ENCODE measurements around the gene EPS8. TPM values are rescaled to one million over a fixed set of nuclear protein-coding genes. Genes with fewer than 3 reads are reported as not detected.

EPS8 gene
- total RNA-seq, 1 experiment from 2014 or later: 32.0 TPM

DNA sequence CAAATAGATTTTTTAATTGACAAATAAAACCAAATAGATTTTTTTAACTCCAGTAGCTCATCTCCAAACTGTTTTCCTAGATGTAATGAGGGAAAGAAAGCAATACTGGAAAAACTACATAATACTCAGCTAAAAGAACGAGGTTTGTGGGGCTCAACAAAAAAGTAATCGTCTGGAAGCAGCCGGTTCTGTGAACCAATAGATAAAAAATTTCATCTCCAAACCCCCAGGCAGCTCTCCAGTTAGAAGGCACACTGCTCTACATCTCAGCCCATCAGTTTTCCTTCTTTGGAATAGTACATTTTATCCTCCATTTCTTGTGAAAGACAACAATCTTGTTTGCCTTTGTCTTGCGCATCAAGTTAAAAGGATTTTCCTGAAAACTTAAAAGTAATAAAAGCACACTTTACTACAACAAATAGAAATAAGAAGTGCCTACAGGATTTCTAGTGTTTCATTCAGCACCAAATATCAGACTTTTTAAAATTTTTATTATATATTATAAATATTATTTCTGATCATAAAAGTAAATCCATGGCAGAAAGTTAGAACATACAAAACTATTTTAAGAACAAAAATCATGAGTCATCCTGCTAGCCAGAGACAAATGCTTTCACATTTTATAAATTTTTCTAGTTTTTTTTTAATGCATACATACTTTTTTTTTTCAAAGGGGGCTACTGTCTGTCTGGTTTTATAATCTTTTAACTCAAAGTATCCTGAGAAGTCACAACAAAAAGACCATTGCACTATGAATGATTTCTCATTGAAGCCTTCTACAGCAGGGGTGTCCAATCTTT lies 67.7 kb downstream of the EPS8 start:
- Histone ChIP-seq H3K27ac (ENCODE audit: low read length) (no peak overlapping the region), H3K4me1 (ENCODE audit: control insufficient read depth, insufficient read depth, low read length) (no peaks in the 10 kb centered on the region), H3K36me3 (ENCODE audit: control insufficient read depth, insufficient read depth, low read length) (no peaks in the 10 kb centered on the region), H3K27me3 (ENCODE audit: control insufficient read depth, insufficient read depth, low read length) (no peaks in the 10 kb centered on the region), H3K9me3 (ENCODE audit: control insufficient read depth, insufficient read depth, low read depth, low read length) (no peaks in the 10 kb centered on the region), H3K4me3 (ENCODE audit: low read depth in 2 of 2, low read length in 2 of 2) (no peak overlapping the region)
- ATAC-seq (no peak), DNase-seq (ENCODE audit: low read depth, low spot score) (no peak)
- TF ChIP-seq, protein P1, sequence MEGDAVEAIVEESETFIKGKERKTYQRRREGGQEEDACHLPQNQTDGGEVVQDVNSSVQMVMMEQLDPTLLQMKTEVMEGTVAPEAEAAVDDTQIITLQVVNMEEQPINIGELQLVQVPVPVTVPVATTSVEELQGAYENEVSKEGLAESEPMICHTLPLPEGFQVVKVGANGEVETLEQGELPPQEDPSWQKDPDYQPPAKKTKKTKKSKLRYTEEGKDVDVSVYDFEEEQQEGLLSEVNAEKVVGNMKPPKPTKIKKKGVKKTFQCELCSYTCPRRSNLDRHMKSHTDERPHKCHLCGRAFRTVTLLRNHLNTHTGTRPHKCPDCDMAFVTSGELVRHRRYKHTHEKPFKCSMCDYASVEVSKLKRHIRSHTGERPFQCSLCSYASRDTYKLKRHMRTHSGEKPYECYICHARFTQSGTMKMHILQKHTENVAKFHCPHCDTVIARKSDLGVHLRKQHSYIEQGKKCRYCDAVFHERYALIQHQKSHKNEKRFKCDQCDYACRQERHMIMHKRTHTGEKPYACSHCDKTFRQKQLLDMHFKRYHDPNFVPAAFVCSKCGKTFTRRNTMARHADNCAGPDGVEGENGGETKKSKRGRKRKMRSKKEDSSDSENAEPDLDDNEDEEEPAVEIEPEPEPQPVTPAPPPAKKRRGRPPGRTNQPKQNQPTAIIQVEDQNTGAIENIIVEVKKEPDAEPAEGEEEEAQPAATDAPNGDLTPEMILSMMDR (IDR thresholded peaks at IDR 0.05): no peak
- TF ChIP-seq TCF7L2 (IDR thresholded peaks at IDR 0.05; ENCODE audit: low read depth, low read length) (no peak), SIN3A (IDR thresholded peaks at IDR 0.05; ENCODE audit: borderline replicate concordance, insufficient read depth, low read depth, low read length) (no peak), POLR2AphosphoS5 (IDR thresholded peaks at IDR 0.05; ENCODE audit: low read depth, low read length) (no peak)
- TF ChIP-seq, protein P2, sequence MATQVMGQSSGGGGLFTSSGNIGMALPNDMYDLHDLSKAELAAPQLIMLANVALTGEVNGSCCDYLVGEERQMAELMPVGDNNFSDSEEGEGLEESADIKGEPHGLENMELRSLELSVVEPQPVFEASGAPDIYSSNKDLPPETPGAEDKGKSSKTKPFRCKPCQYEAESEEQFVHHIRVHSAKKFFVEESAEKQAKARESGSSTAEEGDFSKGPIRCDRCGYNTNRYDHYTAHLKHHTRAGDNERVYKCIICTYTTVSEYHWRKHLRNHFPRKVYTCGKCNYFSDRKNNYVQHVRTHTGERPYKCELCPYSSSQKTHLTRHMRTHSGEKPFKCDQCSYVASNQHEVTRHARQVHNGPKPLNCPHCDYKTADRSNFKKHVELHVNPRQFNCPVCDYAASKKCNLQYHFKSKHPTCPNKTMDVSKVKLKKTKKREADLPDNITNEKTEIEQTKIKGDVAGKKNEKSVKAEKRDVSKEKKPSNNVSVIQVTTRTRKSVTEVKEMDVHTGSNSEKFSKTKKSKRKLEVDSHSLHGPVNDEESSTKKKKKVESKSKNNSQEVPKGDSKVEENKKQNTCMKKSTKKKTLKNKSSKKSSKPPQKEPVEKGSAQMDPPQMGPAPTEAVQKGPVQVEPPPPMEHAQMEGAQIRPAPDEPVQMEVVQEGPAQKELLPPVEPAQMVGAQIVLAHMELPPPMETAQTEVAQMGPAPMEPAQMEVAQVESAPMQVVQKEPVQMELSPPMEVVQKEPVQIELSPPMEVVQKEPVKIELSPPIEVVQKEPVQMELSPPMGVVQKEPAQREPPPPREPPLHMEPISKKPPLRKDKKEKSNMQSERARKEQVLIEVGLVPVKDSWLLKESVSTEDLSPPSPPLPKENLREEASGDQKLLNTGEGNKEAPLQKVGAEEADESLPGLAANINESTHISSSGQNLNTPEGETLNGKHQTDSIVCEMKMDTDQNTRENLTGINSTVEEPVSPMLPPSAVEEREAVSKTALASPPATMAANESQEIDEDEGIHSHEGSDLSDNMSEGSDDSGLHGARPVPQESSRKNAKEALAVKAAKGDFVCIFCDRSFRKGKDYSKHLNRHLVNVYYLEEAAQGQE (IDR thresholded peaks at IDR 0.05; ENCODE audit: insufficient read depth in 1 of 2, low read depth in 2 of 2, low read length in 1 of 2): no peak
- POLR2A ChIA-PET: no interaction called here
- BruUV-seq (replicated peaks): no TSS peak
- in situ Hi-C loops (cut with HindIII; ENCODE audit: low pct_unique_long_range_greater_than_20kb, low sequenced_read_pairs): no loop called here
- CTCF ChIA-PET: no interaction called here
- intact Hi-C loops (cut with micrococcal nuclease; ENCODE audit: unreplicated experiment): no loop called here

DNA sequence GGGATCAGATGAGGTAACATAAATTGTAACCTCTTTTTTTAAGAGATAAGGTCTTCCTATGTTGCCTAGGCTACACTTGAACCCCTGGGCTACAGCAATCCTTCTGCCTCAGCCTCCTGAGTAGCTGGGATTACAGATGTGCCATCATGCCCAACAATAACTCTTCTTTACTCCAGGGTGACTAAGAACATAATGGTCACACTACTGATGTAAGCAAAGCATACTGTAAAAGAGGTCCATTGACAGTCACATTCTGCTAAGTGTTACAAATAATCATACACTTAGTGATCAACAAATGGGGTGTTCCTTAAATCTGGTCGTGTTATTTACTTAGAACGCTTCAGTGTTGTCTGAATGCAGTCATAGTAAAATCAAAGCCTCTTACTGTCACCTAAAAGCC lies 68.9 kb downstream of the EPS8 start:
- Histone ChIP-seq H3K4me3 (ENCODE audit: low read depth in 2 of 2, low read length in 2 of 2) (no peak overlapping the region), H3K9me3 (ENCODE audit: control insufficient read depth, insufficient read depth, low read depth, low read length) (no peaks in the 10 kb centered on the region), H3K27me3 (ENCODE audit: control insufficient read depth, insufficient read depth, low read length) (no peaks in the 10 kb centered on the region), H3K4me1 (ENCODE audit: control insufficient read depth, insufficient read depth, low read length) (no peaks in the 10 kb centered on the region), H3K27ac (ENCODE audit: low read length) (no peak overlapping the region), H3K36me3 (ENCODE audit: control insufficient read depth, insufficient read depth, low read length) (no peaks in the 10 kb centered on the region)
- in situ Hi-C loops (cut with HindIII; ENCODE audit: low pct_unique_long_range_greater_than_20kb, low sequenced_read_pairs) (no loop called here), intact Hi-C loops (cut with micrococcal nuclease; ENCODE audit: unreplicated experiment) (no loop called here)
- TF ChIP-seq, protein P1 (IDR thresholded peaks at IDR 0.05): no peak
- TF ChIP-seq TCF7L2 (IDR thresholded peaks at IDR 0.05; ENCODE audit: low read depth, low read length) (no peak), POLR2AphosphoS5 (IDR thresholded peaks at IDR 0.05; ENCODE audit: low read depth, low read length) (no peak), SIN3A (IDR thresholded peaks at IDR 0.05; ENCODE audit: borderline replicate concordance, insufficient read depth, low read depth, low read length) (no peak)
- TF ChIP-seq, protein P2 (IDR thresholded peaks at IDR 0.05; ENCODE audit: insufficient read depth in 1 of 2, low read depth in 2 of 2, low read length in 1 of 2): no peak
- ChIA-PET CTCF (no interaction called here), POLR2A (no interaction called here)
- DNase-seq (ENCODE audit: low read depth, low spot score): no peak
- BruUV-seq (replicated peaks): no TSS peak
- no peak for ATAC-seq
